Hepatocyte (in vitro differentiated cells): ENCODE measurements around the gene PDE4D. TPM values are rescaled to one million over a fixed set of nuclear protein-coding genes. Genes with fewer than 3 reads are reported as not detected.

Experiments used
- DNase-seq: peaks from one replicate; pipeline ENCODE4 v3.0.0-alpha.2; 2016; ENCODE audit warnings: low spot score
- H2AFZ ChIP-seq: fragments of 200-600 bp; sonication (generic); 2 replicates; pipeline ENCODE4 v1.6.0; 2016; ENCODE audit warnings: antibody characterized with exemption, mild to moderate bottlenecking
- H3K27ac ChIP-seq: fragments of 200-600 bp; sonication (generic); 2 replicates; pipeline ENCODE4 v1.5.1; 2016; ENCODE audit warnings: mild to moderate bottlenecking
- H3K27me3 ChIP-seq: fragments of 200-600 bp; sonication (generic); 2 replicates; pipeline ENCODE4 v1.6.1; 2016
- H3K36me3 ChIP-seq: fragments of 200-600 bp; sonication (generic); replicated peaks from 2 replicates; pipeline ENCODE4 v1.5.1; 2016; ENCODE audit warnings: low read depth; ENCODE audit not compliant: insufficient read depth
- H3K4me1 ChIP-seq: fragments of 200-600 bp; sonication (generic); 2 replicates; pipeline ENCODE4 v1.5.1; 2016; ENCODE audit warnings: mild to moderate bottlenecking, moderate library complexity; ENCODE audit not compliant: insufficient read depth
- H3K4me2 ChIP-seq: fragments of 200-600 bp; sonication (generic); 2 replicates; pipeline ENCODE4 v1.6.0; 2016
- H3K4me3 ChIP-seq: fragments of 200-600 bp; sonication (generic); 2 replicates; pipeline ENCODE4 v1.5.1; 2016; ENCODE audit warnings: mild to moderate bottlenecking
- H3K79me2 ChIP-seq: fragments of 200-600 bp; sonication (generic); 2 replicates; pipeline ENCODE4 v1.6.0; 2017; ENCODE audit warnings: mild to moderate bottlenecking
- H3K9me2 ChIP-seq: fragments of 200-600 bp; sonication (generic); replicated peaks from 2 replicates; pipeline ENCODE4 v1.6.0; 2017; ENCODE audit warnings: mild to moderate bottlenecking; ENCODE audit not compliant: insufficient read depth
- H3K9me3 ChIP-seq: fragments of 200-600 bp; sonication (generic); 2 replicates; pipeline ENCODE4 v1.5.1; 2016; ENCODE audit warnings: low read depth, mild to moderate bottlenecking
- H4K20me1 ChIP-seq: fragments of 200-600 bp; sonication (generic); 2 replicates; pipeline ENCODE4 v1.6.0; 2016; ENCODE audit warnings: mild to moderate bottlenecking; ENCODE audit not compliant: insufficient read depth, poor library complexity, severe bottlenecking
- CTCF ChIP-seq: fragments of 200-600 bp; sonication (generic); IDR thresholded peaks from 2 replicates; pipeline ENCODE4 v1.5.1; 2016; ENCODE audit warnings: antibody characterized with exemption, mild to moderate bottlenecking; ENCODE audit not compliant: poor library complexity
- EZH2 ChIP-seq: fragments of 200-600 bp; sonication (generic); IDR thresholded peaks from 2 replicates; pipeline ENCODE4 v1.6.1; 2016; ENCODE audit warnings: antibody characterized with exemption, mild to moderate bottlenecking, borderline replicate concordance
- EZH2phosphoT487 ChIP-seq: fragments of 200-600 bp; sonication (generic); IDR thresholded peaks from one replicate; pipeline ENCODE4 v1.6.1; 2018; ENCODE audit warnings: antibody characterized with exemption, mild to moderate bottlenecking, low read depth, moderate library complexity; ENCODE audit not compliant: unreplicated experiment, severe bottlenecking
- WGBS: methylation state at CpG from one replicate; pipeline ENCODE4 v1.1.6; 2016; ENCODE audit warnings: low lambda C conversion rate; ENCODE audit errors: missing lambda C conversion rate; 5-methylcytosine and 5-hydroxymethylcytosine counted together
- polyA plus RNA-seq: library from polyadenylated mRNA; unstranded; fragments of >200 nt; fragmentation: Nextera tagmentation; extraction: Ambion mirVana; gene quantifications from 2 replicates; pipeline ENCODE4 v1.2.1, GENCODE V29; 2016
- total RNA-seq: library from RNA; depleted of rRNA; stranded (reverse); fragments of >200 nt; gene quantifications from 2 replicates; pipeline ENCODE4 v1.2.3, GENCODE V29; 2014

The PDE4D gene
- total and polyA plus RNA-seq, 2 experiments from 2014 or later, result 14.5 to 45.2 TPM

- no peaks in the 10 kb centered on the region for H3K36me3 ChIP-seq
- H3K79me2 ChIP-seq, result peaks cover 30% of the 10 kb centered on the region
- peak overlapping the region; percentile 63 for H2AFZ ChIP-seq
- H3K27me3 ChIP-seq, result no peaks in the 10 kb centered on the region
- 1% methylated on average over 83 of the region's 87 CpGs for whole genome bisulfite sequencing
- H3K4me1 ChIP-seq, result peaks cover 14% of the 10 kb centered on the region
- peak; percentile 81 for DNase-seq
- H3K27ac ChIP-seq, result peak overlapping the region; percentile 77
- no peaks in the 10 kb centered on the region for H4K20me1 ChIP-seq
- H3K9me3 ChIP-seq, result no peaks in the 10 kb centered on the region
- TF ChIP-seq CTCF (no peak), EZH2phosphoT487 (no peak), EZH2 (no peak)
- no peaks in the 10 kb centered on the region for H3K9me2 ChIP-seq
- peak overlapping the region; percentile 88 for H3K4me2 ChIP-seq
- H3K4me3 ChIP-seq, result peak overlapping the region; percentile 57
These were observed 854.1 kb downstream of the PDE4D start for GRCh38 chr5:59039296-59040023.

- H2AFZ ChIP-seq, result peak overlapping the region; percentile 63
These were observed 854.7 kb downstream of the PDE4D start for GRCh38 chr5:59038798-59039295.

GRCh38 chr5:59037941-59038797 is 855.4 kb downstream of the PDE4D start:
- peak overlapping the region; percentile 88 for H3K4me2 ChIP-seq
- H3K9me3 ChIP-seq, result no peaks in the 10 kb centered on the region
- H2AFZ ChIP-seq, result peak overlapping the region; percentile 63
- no peaks in the 10 kb centered on the region for H3K27me3 ChIP-seq
- peak overlapping the region; percentile 57 for H3K4me3 ChIP-seq
- peaks cover 40% of the 10 kb centered on the region for H3K79me2 ChIP-seq
- H3K36me3 ChIP-seq, result no peaks in the 10 kb centered on the region
- H3K9me2 ChIP-seq, result no peaks in the 10 kb centered on the region
- peaks cover 14% of the 10 kb centered on the region for H3K4me1 ChIP-seq
- H3K27ac ChIP-seq, result peak overlapping the region; percentile 77
- no peaks in the 10 kb centered on the region for H4K20me1 ChIP-seq
- no peak for DNase-seq
- 46% methylated on average over 10 of the region's 10 CpGs for WGBS
- TF ChIP-seq CTCF, result no peak
- no peak for TF ChIP-seq EZH2
- no peak for TF ChIP-seq EZH2phosphoT487

More at GRCh38 chr5:59038798-59039295, 854.7 kb downstream of the PDE4D start:
- H3K4me3 ChIP-seq, result peak overlapping the region; percentile 57
- no peaks in the 10 kb centered on the region for H3K9me3 ChIP-seq
- TF ChIP-seq EZH2, result no peak
- TF ChIP-seq EZH2phosphoT487, result no peak
- no peak for TF ChIP-seq CTCF
- H3K9me2 ChIP-seq, result no peaks in the 10 kb centered on the region
- H3K4me2 ChIP-seq, result peak overlapping the region; percentile 88
- H3K27me3 ChIP-seq, result no peaks in the 10 kb centered on the region
- no peaks in the 10 kb centered on the region for H3K36me3 ChIP-seq
- peak; percentile 23 for DNase-seq
- H3K79me2 ChIP-seq, result peaks cover 33% of the 10 kb centered on the region
- H3K4me1 ChIP-seq, result peaks cover 14% of the 10 kb centered on the region
- no peaks in the 10 kb centered on the region for H4K20me1 ChIP-seq
- H3K27ac ChIP-seq, result peak overlapping the region; percentile 77
- WGBS, result 1% methylated on average over 35 of the region's 35 CpGs
